ENCODE measurements around the gene CRADD. TPM values are rescaled to one million over a fixed set of nuclear protein-coding genes. Genes with fewer than 3 reads are reported as not detected.
A peak's percentile ranks its signal among the peaks of the same experiment; 100 is the strongest.

The CRADD gene
- total RNA-seq, 1 donor from 2014 or later = 41.2 TPM

DNA sequence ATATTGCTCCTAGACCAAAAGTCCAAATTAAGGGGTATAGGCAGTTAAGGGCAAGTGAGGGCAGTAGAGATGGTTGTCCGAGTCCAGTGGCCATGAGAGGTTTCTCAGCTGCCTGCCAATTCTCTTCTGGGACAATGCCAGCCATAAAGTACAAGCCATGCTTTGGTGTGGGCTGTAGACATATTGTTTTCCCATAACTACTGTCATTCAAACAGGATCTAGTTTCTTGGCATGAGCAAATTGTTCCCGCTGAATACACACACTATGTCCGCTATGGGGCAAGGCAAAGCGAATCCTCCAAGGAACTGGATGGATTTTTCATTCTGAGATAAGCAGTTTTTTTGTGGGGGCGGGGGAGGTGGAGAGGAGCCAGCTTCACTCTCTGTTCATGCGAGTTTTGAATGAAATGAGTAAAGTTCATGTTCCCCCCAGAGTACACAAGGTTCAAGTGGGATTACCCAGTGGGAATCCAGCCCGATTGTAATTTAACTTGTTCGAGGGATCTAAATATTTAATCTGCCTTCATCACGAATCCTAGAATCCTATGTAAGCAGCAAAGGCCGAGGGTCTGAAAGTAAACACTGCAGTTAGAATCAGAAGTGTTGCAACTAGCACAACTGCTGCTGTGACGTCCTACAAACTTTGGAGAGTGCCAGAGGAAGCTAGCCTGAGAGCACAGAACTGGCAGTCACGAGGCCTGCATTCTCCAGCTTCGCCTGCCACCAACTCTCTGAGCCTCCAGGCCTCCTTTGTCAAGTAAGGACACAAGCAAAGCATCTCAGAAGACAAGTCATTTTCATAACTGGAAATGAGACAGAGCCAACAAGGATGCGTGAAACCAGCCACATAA lies 137.0 kb downstream of the CRADD start:
- H3K4me2 ChIP-seq = no peak overlapping the region
- no peak overlapping the region for H2AFZ ChIP-seq (replicated peaks)

DNA sequence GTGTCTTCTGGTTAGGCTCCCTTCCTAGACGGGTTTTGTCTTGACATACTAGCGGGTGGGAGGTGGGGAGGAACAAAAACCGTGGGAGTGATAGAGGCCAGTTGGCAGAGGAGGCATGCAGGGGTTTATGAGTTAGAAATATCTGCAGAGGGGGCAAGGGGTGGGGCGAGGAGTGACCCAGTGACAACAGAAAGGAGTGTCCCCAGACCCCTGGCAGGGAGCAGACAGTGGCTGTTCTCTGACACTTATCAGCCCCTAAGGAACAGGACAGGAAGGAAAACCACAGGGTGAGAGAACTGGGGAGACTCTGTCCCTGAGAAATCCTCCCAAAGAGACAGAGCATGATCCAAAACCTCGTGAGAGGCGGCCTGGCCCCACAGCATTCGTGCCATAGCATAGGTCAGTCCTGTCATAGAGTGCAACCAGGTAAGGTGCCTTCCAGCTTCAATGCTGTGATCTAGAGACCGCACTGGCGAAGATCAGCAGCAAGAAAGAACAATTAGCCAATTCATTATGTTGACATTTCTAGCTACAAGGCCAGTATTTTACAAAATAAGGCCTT lies 141.4 kb downstream of the CRADD start:
- Histone ChIP-seq H3K79me2 (ENCODE audit: low read depth) (no peaks in the 10 kb centered on the region), H3K4me1 (no peaks in the 10 kb centered on the region), H3K9me3 (ENCODE audit: low read depth) (no peaks in the 10 kb centered on the region), H3K4me2 (no peak overlapping the region), H3K9ac (no peak overlapping the region), H3K27ac (no peak overlapping the region), H3K36me3 (no peaks in the 10 kb centered on the region), H3F3A (ENCODE audit: low read depth) (no peaks in the 10 kb centered on the region), H2AFZ (replicated peaks) (no peak overlapping the region), H4K20me1 (ENCODE audit: low read depth) (no peaks in the 10 kb centered on the region), H3K27me3 (no peaks in the 10 kb centered on the region), H3K4me3 (no peak overlapping the region)
- H3K4me3 Mint-ChIP-seq = no peak overlapping the region
- TF ChIP-seq EZH2 (IDR thresholded peaks at IDR 0.05) (no peak), EZH2phosphoT487 (IDR thresholded peaks at IDR 0.05) (no peak)
- TF ChIP-seq, protein P1, sequence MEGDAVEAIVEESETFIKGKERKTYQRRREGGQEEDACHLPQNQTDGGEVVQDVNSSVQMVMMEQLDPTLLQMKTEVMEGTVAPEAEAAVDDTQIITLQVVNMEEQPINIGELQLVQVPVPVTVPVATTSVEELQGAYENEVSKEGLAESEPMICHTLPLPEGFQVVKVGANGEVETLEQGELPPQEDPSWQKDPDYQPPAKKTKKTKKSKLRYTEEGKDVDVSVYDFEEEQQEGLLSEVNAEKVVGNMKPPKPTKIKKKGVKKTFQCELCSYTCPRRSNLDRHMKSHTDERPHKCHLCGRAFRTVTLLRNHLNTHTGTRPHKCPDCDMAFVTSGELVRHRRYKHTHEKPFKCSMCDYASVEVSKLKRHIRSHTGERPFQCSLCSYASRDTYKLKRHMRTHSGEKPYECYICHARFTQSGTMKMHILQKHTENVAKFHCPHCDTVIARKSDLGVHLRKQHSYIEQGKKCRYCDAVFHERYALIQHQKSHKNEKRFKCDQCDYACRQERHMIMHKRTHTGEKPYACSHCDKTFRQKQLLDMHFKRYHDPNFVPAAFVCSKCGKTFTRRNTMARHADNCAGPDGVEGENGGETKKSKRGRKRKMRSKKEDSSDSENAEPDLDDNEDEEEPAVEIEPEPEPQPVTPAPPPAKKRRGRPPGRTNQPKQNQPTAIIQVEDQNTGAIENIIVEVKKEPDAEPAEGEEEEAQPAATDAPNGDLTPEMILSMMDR (IDR thresholded peaks at IDR 0.05) = no peak
- no peak for DNase-seq (ENCODE audit: low spot score)
- H3K9me3 Mint-ChIP-seq = no peaks in the 10 kb centered on the region
- H3K36me3 Mint-ChIP-seq = no peaks in the 10 kb centered on the region
- H3K4me1 Mint-ChIP-seq = peaks cover 17% of the 10 kb centered on the region
- H3K27ac Mint-ChIP-seq = no peak overlapping the region
- peaks cover 5% of the 10 kb centered on the region for H3K27me3 Mint-ChIP-seq (ENCODE audit: insufficient read depth, low read depth)

More for the DNA sequence above, 137.0 kb downstream of the CRADD start:
- Mint-ChIP-seq H3K27ac (peak overlapping the region; percentile 60), H3K27me3 (ENCODE audit: insufficient read depth, low read depth) (peaks cover 4% of the 10 kb centered on the region), H3K36me3 (no peaks in the 10 kb centered on the region), H3K4me3 (no peak overlapping the region), H3K9me3 (no peaks in the 10 kb centered on the region), H3K4me1 (peaks cover 28% of the 10 kb centered on the region)
- Histone ChIP-seq H3K9me3 (ENCODE audit: low read depth) (no peaks in the 10 kb centered on the region), H3K36me3 (no peaks in the 10 kb centered on the region), H3K4me1 (no peaks in the 10 kb centered on the region), H3F3A (ENCODE audit: low read depth) (no peaks in the 10 kb centered on the region), H4K20me1 (ENCODE audit: low read depth) (no peaks in the 10 kb centered on the region), H3K27me3 (no peaks in the 10 kb centered on the region), H3K4me3 (no peak overlapping the region), H3K27ac (no peak overlapping the region), H3K9ac (no peak overlapping the region), H3K79me2 (ENCODE audit: low read depth) (no peaks in the 10 kb centered on the region)
- no peak for DNase-seq (ENCODE audit: low spot score)
- no peak for TF ChIP-seq EZH2 (IDR thresholded peaks at IDR 0.05)
- TF ChIP-seq EZH2phosphoT487 (IDR thresholded peaks at IDR 0.05) = no peak
- TF ChIP-seq, protein P1 (IDR thresholded peaks at IDR 0.05) = no peak

DNA sequence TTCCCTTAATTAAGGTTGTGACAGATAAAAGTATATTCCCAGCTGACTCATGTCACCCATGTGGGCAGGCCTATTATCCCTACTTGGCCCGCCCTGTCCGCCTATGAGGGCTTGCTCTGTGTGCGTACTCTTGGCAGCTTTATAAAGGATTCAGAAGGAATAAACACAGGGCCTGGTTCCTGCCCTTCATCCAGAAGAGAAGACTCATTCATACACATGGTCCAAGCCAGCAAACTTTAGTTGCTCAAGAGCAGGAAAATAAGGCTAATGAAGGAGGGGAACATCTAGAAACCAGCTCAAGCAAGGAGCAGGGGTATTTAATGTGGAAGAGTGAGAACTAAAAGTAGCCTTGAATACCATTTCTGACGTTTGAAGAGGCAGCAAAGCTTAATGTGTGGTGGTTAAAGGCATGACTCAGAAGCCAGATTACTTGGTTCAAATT lies 141.9 kb downstream of the CRADD start:
- Histone ChIP-seq H3K9ac (no peak overlapping the region), H2AFZ (replicated peaks) (no peak overlapping the region), H3K27ac (no peak overlapping the region), H3K4me3 (no peak overlapping the region), H3F3A (ENCODE audit: low read depth) (no peaks in the 10 kb centered on the region), H3K9me3 (ENCODE audit: low read depth) (no peaks in the 10 kb centered on the region), H3K79me2 (ENCODE audit: low read depth) (no peaks in the 10 kb centered on the region), H3K4me2 (no peak overlapping the region), H3K4me1 (no peaks in the 10 kb centered on the region), H3K27me3 (no peaks in the 10 kb centered on the region), H3K36me3 (no peaks in the 10 kb centered on the region), H4K20me1 (ENCODE audit: low read depth) (no peaks in the 10 kb centered on the region)
- Mint-ChIP-seq H3K4me3 (no peak overlapping the region), H3K36me3 (no peaks in the 10 kb centered on the region), H3K27ac (no peak overlapping the region), H3K27me3 (ENCODE audit: insufficient read depth, low read depth) (peaks cover 5% of the 10 kb centered on the region), H3K4me1 (peaks cover 13% of the 10 kb centered on the region), H3K9me3 (no peaks in the 10 kb centered on the region)
- DNase-seq (ENCODE audit: low spot score) = no peak
- TF ChIP-seq, protein P1 (IDR thresholded peaks at IDR 0.05) = no peak
- TF ChIP-seq EZH2phosphoT487 (IDR thresholded peaks at IDR 0.05) (no peak), EZH2 (IDR thresholded peaks at IDR 0.05) (no peak)
